Transverse colon (tissue), 4 donors: ENCODE data around the gene HERC3. TPM values are rescaled to one million over a fixed set of nuclear protein-coding genes. Genes with fewer than 3 reads are reported as not detected.

Source experiments
- DNase-seq: peaks from one replicate; pipeline ENCODE4 v3.0.0-alpha.2; 2019
- H3K27ac ChIP-seq, 4 donors: fragments of 200-600 bp; sonication (generic); 2 replicates each; pipeline ENCODE4 v1.5.1; 2016 to 2018; ENCODE audit warnings: inconsistent platforms in 4 of 4
- H3K27me3 ChIP-seq: fragments of 200-600 bp; sonication (generic); 2 replicates; pipeline ENCODE4 v1.5.1; 2017; ENCODE audit warnings: inconsistent platforms
- H3K36me3 ChIP-seq, 4 donors: fragments of 200-600 bp; sonication (generic); 2 replicates each; pipeline ENCODE4 v1.5.1; 2017 to 2019; ENCODE audit warnings: inconsistent platforms in 4 of 4
- H3K4me1 ChIP-seq, 4 donors: fragments of 200-600 bp; sonication (generic); 2 replicates each; pipeline ENCODE4 v1.5.1; 2017 to 2020; ENCODE audit warnings: inconsistent platforms in 4 of 4
- H3K4me3 ChIP-seq, 4 donors: fragments of 200-600 bp; sonication (generic); 1 replicate in 1 of 4; 2 replicates in 3 of 4; pipeline versions ENCODE4 v1.5.1 to v1.6.1; 2017 to 2019; ENCODE audit warnings: inconsistent platforms in 4 of 4
- H3K9me3 ChIP-seq, 2 donors: fragments of 200-600 bp; sonication (generic); 2 replicates each; pipeline ENCODE4 v1.5.1; 2017 to 2019; ENCODE audit warnings: inconsistent platforms in 2 of 2
- CTCF ChIP-seq, 5 experiments: fragments of 200-600 bp in 3 of 5; fragments of 450-650 bp in 2 of 5; sonication (generic) in 3 of 5; IDR thresholded peaks; 1 replicate in 2 of 5; 2 replicates in 3 of 5; pipeline ENCODE4 v1.5.1; 2016 to 2017; ENCODE audit warnings: antibody characterized with exemption in 5 of 5, inconsistent platforms in 3 of 5, mild to moderate bottlenecking in 2 of 5, moderate library complexity in 1 of 5
- EP300 ChIP-seq: sonication (generic); formaldehyde crosslinking; IDR thresholded peaks from one replicate; pipeline ENCODE4 v1.6.1; 2017; ENCODE audit warnings: antibody characterized with exemption, low read depth
- POLR2A ChIP-seq: fragments of 450-650 bp; IDR thresholded peaks from one replicate; pipeline ENCODE4 v1.6.1; 2016; ENCODE audit warnings: antibody characterized with exemption, mild to moderate bottlenecking, moderate library complexity
- POLR2AphosphoS5 ChIP-seq, 3 donors: sonication (generic); formaldehyde crosslinking; IDR thresholded peaks; one replicate each; pipeline ENCODE4 v1.6.1; 2016; ENCODE audit warnings: antibody characterized with exemption in 3 of 3
- WGBS, 2 donors: methylation state at CpG; one replicate each; pipeline ENCODE4 v1.1.5; 2018; ENCODE audit warnings: low coverage in 1 of 2; 5-methylcytosine and 5-hydroxymethylcytosine counted together
- in situ Hi-C, 4 donors: fragments of 200-750 bp; cut with MboI; loops; one replicate each; pipeline versions ENCODE4 v1.15.0 to v1.15.1; 2017; ENCODE audit warnings: low sequenced_read_pairs in 3 of 4, low pct_ligation_motif_present in 1 of 4, low pct_unique_long_range_greater_than_20kb in 1 of 4
- intact Hi-C: fragments of 100-400 bp; cut with DNase I; formaldehyde crosslinking; loops from one replicate; pipeline ENCODE4 v1.15.1; 2023; ENCODE audit warnings: low total_unique reads
- total RNA-seq, 4 donors: library from RNA; depleted of rRNA; stranded (reverse); fragments of >200 nt; gene quantifications; one replicate each; pipeline ENCODE4 v1.1.0, GENCODE V29; 2016

Gene HERC3
- total RNA-seq, 4 donors from 2014 or later = 38.9 to 64.1 (median 55.1) TPM

DNA sequence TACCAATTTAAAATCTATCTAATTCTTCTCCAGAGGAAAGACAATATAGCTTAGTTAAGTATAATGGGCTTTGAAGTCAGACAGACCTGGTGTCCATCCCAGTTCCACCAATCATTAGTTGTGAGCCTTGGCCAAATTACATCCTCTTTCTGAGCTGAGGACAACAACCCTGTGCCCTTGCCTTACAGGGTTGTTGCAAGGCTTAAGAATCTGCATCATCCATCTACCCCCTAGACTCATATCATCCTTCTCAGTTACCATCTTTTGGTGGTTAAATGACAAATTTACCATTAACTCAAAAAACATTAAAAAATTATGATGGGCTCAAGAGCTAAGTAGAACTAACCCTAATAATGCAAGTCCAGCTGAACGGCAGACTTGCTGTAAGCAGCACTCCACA is 53.7 kb downstream of the HERC3 start:
- Histone ChIP-seq H3K9me3 (peaks cover 4 to 8% of the 10 kb centered on the region in 2 donors), H3K4me1 (peaks cover 0 to 3% (median 0%) of the 10 kb centered on the region in 4 donors), H3K4me3 (no peak overlapping the region), H3K27ac (no peak overlapping the region), H3K36me3 (no peaks in the 10 kb centered on the region), H3K27me3 (no peaks in the 10 kb centered on the region)
- 91 to 100% methylated on average over 1 of the region's 1 CpG for WGBS, 2 donors
- no peak for DNase-seq
- no peak for TF ChIP-seq POLR2A
- no peak for TF ChIP-seq CTCF (IDR thresholded peaks at IDR 0.05)
- TF ChIP-seq EP300 = no peak
- no peak for TF ChIP-seq POLR2AphosphoS5 (IDR thresholded peaks at IDR 0.05)
- in situ Hi-C loops = no loop called here
- intact Hi-C loops = no loop called here

DNA sequence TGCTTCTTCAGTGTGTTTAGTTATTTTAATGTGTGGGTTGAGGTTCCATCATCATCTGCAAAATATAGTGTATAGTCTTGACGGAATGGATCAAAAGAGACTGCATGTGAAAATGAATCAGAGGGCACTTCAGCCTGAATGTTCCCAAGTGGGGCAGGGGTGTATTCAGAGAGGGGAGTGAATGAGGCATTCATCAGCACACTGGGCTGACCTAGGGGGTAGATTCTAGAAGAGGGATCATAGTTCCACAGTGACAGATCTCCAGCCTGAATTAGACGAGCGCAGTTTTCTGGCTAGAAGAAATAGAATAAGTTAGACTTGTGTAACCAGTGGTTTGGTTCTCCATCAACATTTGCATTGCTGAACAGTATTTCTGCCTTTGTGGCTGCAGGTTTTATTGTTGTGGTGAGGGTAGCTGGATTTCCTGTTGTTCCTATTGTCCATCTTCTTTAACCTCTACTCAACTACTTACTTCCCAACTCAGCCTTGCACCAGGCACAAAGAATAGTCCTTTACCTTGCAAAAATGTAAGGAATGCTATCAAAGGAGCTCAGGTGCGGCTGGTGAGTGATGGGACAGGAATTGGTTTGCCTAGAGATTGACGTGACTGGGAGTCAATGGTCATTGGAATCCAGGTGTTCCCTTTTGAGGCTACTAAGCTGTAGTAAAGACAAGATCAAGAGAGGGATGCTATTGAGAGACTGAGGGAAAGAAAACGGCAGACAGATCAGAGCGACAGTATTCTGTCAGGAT is 54.4 kb downstream of the HERC3 start:
- in situ Hi-C loops = no loop called here
- Histone ChIP-seq H3K36me3 (no peaks in the 10 kb centered on the region), H3K27me3 (no peaks in the 10 kb centered on the region), H3K9me3 (peaks cover 4 to 8% of the 10 kb centered on the region in 2 donors), H3K27ac (no peak overlapping the region), H3K4me1 (peaks cover 0 to 3% (median 0%) of the 10 kb centered on the region in 4 donors), H3K4me3 (no peak overlapping the region)
- intact Hi-C loops = no loop called here
- no peak for DNase-seq
- TF ChIP-seq EP300 (no peak), POLR2AphosphoS5 (IDR thresholded peaks at IDR 0.05) (no peak), CTCF (IDR thresholded peaks at IDR 0.05) (no peak), POLR2A (no peak)
- 91 to 94% methylated on average over 7 of the region's 7 CpGs for WGBS, 2 donors

DNA sequence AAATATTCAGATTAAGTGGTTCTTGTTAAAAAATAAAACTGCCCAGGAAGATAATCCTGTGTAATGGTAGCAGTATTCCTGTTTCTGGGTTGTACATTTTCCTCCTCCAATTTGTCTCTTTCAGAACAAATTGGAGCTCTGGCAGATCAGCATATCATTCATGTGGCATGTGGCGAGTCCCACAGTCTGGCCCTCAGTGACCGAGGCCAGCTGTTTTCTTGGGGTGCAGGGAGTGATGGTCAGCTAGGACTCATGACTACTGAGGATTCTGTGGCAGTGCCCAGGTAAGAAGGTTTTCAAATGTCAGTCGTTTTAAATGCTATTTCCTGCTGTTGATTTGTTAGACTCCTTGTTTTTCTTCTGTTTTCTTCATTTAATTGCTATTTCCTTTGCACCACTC is 57.4 kb downstream of the HERC3 start:
- intact Hi-C loops = no loop called here
- H3K4me3 ChIP-seq = no peak overlapping the region
- TF ChIP-seq POLR2AphosphoS5 (IDR thresholded peaks at IDR 0.05) = no peak
- no peak for TF ChIP-seq CTCF (IDR thresholded peaks at IDR 0.05)
- TF ChIP-seq EP300 = no peak
- no peaks in the 10 kb centered on the region for H3K27me3 ChIP-seq
- DNase-seq = no peak
- in situ Hi-C loops = loop anchor here in 2 of 4 donors (10.0 to 25.0 kb wide), 2 partner anchors 112 to 115 kb away; no protein-coding TSS in a partner anchor
- H3K4me1 ChIP-seq = peaks cover 0 to 3% (median 0%) of the 10 kb centered on the region in 4 donors
- peaks cover 0 to 2% (median 0%) of the 10 kb centered on the region in 4 donors for H3K36me3 ChIP-seq
- WGBS, 2 donors = 90 to 92% methylated on average over 2 to 3 of the region's 3 CpGs
- no peaks in the 10 kb centered on the region for H3K9me3 ChIP-seq
- H3K27ac ChIP-seq = no peak overlapping the region

DNA sequence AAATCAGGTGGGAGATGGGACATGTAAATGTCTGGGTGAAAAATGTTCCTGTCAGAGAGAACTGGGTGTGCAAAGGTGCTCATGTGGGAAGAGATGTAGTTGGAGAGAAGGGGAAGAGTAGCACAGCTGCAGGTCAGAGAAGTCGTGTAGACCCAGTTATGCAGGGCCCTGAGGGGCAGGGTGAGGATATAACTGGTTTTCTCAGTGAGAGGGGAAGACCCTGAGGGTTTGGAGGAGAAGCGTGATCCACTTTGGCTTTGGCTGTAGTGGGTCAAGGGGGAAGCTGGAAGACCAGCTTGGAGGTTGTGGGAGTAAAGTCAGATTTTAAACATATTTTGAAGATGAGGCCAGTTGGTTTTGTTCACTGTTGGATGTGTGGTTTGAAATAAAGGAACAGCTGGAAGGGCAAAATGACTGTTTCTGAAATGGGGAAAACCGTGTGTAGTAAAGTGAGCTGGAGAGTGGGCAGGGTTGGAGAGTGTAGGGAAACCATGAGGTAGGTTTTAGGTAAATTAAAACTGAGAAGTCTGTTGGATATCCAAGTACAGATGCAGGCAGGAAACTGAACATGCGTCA is 61.2 kb downstream of the HERC3 start:
- H3K4me3 ChIP-seq = no peak overlapping the region
- WGBS, 2 donors = 88 to 91% methylated on average over 2 to 4 of the region's 4 CpGs
- intact Hi-C loops (no loop called here), in situ Hi-C loops (loop anchor here in 2 of 4 donors (10.0 to 25.0 kb wide), 2 partner anchors 116 to 119 kb away; no protein-coding TSS in a partner anchor)
- TF ChIP-seq EP300 (no peak), POLR2A (no peak), CTCF (IDR thresholded peaks at IDR 0.05) (no peak), POLR2AphosphoS5 (IDR thresholded peaks at IDR 0.05) (no peak)
- no peak overlapping the region for H3K27ac ChIP-seq
- H3K9me3 ChIP-seq = no peaks in the 10 kb centered on the region
- peaks cover 0 to 3% (median 0%) of the 10 kb centered on the region in 4 donors for H3K4me1 ChIP-seq
- no peak for DNase-seq
- H3K27me3 ChIP-seq = no peaks in the 10 kb centered on the region
- H3K36me3 ChIP-seq = peaks cover 0 to 6% (median 3%) of the 10 kb centered on the region in 4 donors
